EL (cell line): Measurements from ENCODE around the gene ABCA9.
"Not testable (repeated sequence)": the region's sequence is repeated elsewhere in the genome, so short reads cannot be mapped to it uniquely, and the experiment has no call there.

ENCODE experiments used
- DNase-seq: peaks from one replicate; pipeline ENCODE4 v3.0.0-alpha.2; 2016

ABCA9 gene

GRCh38 chr17:69060822-69061221, at the start of gene ABCA9:
Gene ABCA9 (minus strand): TSS chr17:69060927. CDS start chr17:69051126, 9,801 bp downstream.
- no peak for DNase-seq

- DNase-seq, result no peak
Measured at GRCh38 chr17:69105907-69106730, 45.4 kb upstream of the ABCA9 start.

GRCh38 chr17:69103557-69104233, 43.0 kb upstream of the ABCA9 start:
- DNase-seq, result no peak

- no peak for DNase-seq
Measured at GRCh38 chr17:69098625-69099024, 37.9 kb upstream of the ABCA9 start.

- DNase-seq, result no peak
Measured at GRCh38 chr17:69096541-69096940, 35.8 kb upstream of the ABCA9 start.

- no peak for DNase-seq
Measured at GRCh38 chr17:69093995-69094394, 33.3 kb upstream of the ABCA9 start.

- DNase-seq, result no peak
Measured at GRCh38 chr17:69093279-69093789, 32.6 kb upstream of the ABCA9 start.

GRCh38 chr17:69090365-69090764, 29.6 kb upstream of the ABCA9 start:
- no peak for DNase-seq

GRCh38 chr17:69088643-69089200, 28.0 kb upstream of the ABCA9 start:
- DNase-seq, result no peak

- no peak for DNase-seq
Measured at GRCh38 chr17:69086641-69087040, 25.9 kb upstream of the ABCA9 start.

GRCh38 chr17:69084911-69085310, 24.2 kb upstream of the ABCA9 start:
- DNase-seq, result no peak

- DNase-seq, result no peak
Measured at GRCh38 chr17:69082696-69083095, 22.0 kb upstream of the ABCA9 start.

GRCh38 chr17:69078864-69079263, 18.1 kb upstream of the ABCA9 start:
- DNase-seq, result no peak

GRCh38 chr17:69075823-69076222, 15.1 kb upstream of the ABCA9 start:
- DNase-seq, result no peak

GRCh38 chr17:69073392-69073791, 12.7 kb upstream of the ABCA9 start:
- not testable (repeated sequence) for DNase-seq

- DNase-seq, result not testable (repeated sequence)
Measured at GRCh38 chr17:69072803-69073256, 12.1 kb upstream of the ABCA9 start.

GRCh38 chr17:69071233-69071586, 10.5 kb upstream of the ABCA9 start:
- DNase-seq, result not testable (repeated sequence)

- DNase-seq, result not testable (repeated sequence)
Measured at GRCh38 chr17:69070378-69071232, 9.9 kb upstream of the ABCA9 start.

- no peak for DNase-seq
Measured at GRCh38 chr17:69069226-69069750, 8.6 kb upstream of the ABCA9 start.

- no peak for DNase-seq
Measured at GRCh38 chr17:69067274-69068047, 6.7 kb upstream of the ABCA9 start.

- DNase-seq, result no peak
Measured at GRCh38 chr17:69066482-69066881, 5.8 kb upstream of the ABCA9 start.

GRCh38 chr17:69065113-69065512, 4.4 kb upstream of the ABCA9 start:
- DNase-seq, result no peak
